ENCODE measurements around the gene IFNGR1.
"Not testable (repeated sequence)": the region's sequence is repeated elsewhere in the genome, so short reads cannot be mapped to it uniquely, and the experiment has no call there.

Gene IFNGR1

GRCh38 chr6:137213331-137213740, 5.8 kb downstream of the IFNGR1 start:
- no peak for DNase-seq (ENCODE audit: low spot score)

GRCh38 chr6:137211910-137212309, 7.3 kb downstream of the IFNGR1 start:
- DNase-seq (ENCODE audit: low spot score), result no peak

- no peak for DNase-seq (ENCODE audit: low spot score)
These were observed 8.3 kb downstream of the IFNGR1 start for GRCh38 chr6:137210903-137211302.

GRCh38 chr6:137208279-137208678, 10.9 kb downstream of the IFNGR1 start:
- no peak for DNase-seq (ENCODE audit: low spot score)

GRCh38 chr6:137207457-137207856, 11.7 kb downstream of the IFNGR1 start:
- DNase-seq (ENCODE audit: low spot score), result not testable (repeated sequence)

- no peak for DNase-seq (ENCODE audit: low spot score)
These were observed 12.6 kb downstream of the IFNGR1 start for GRCh38 chr6:137206577-137206976.

- DNase-seq (ENCODE audit: low spot score), result no peak
These were observed 15.9 kb downstream of the IFNGR1 start for GRCh38 chr6:137203256-137203655.

- no peak for DNase-seq (ENCODE audit: low spot score)
These were observed 17.1 kb downstream of the IFNGR1 start for GRCh38 chr6:137202078-137202477.

GRCh38 chr6:137201006-137201405, 18.2 kb downstream of the IFNGR1 start:
- no peak for DNase-seq (ENCODE audit: low spot score)

GRCh38 chr6:137200288-137200687, 18.9 kb downstream of the IFNGR1 start:
- no peak for DNase-seq (ENCODE audit: low spot score)

GRCh38 chr6:137197684-137198645, 21.2 kb downstream of the IFNGR1 start:
- DNase-seq (ENCODE audit: low spot score), result no peak

- no peak for DNase-seq (ENCODE audit: low spot score)
These were observed 25.7 kb downstream of the IFNGR1 start for GRCh38 chr6:137193256-137194070.

GRCh38 chr6:137192821-137193220, 26.4 kb downstream of the IFNGR1 start:
- DNase-seq (ENCODE audit: low spot score), result no peak

GRCh38 chr6:137191670-137192069, 27.5 kb downstream of the IFNGR1 start:
- DNase-seq (ENCODE audit: low spot score), result no peak

GRCh38 chr6:137191236-137191635, 27.9 kb downstream of the IFNGR1 start:
- DNase-seq (ENCODE audit: low spot score), result no peak

GRCh38 chr6:137190583-137191094, 28.5 kb downstream of the IFNGR1 start:
- no peak for DNase-seq (ENCODE audit: low spot score)

- DNase-seq (ENCODE audit: low spot score), result no peak
These were observed 30.3 kb downstream of the IFNGR1 start for GRCh38 chr6:137188855-137189254.

- DNase-seq (ENCODE audit: low spot score), result no peak
These were observed 33.9 kb downstream of the IFNGR1 start for GRCh38 chr6:137185290-137185689.

- no peak for DNase-seq (ENCODE audit: low spot score)
These were observed 36.5 kb downstream of the IFNGR1 start for GRCh38 chr6:137182654-137183073.

- no peak for DNase-seq (ENCODE audit: low spot score)
These were observed 37.1 kb downstream of the IFNGR1 start for GRCh38 chr6:137181891-137182653.

- no peak for DNase-seq (ENCODE audit: low spot score)
These were observed 41.6 kb downstream of the IFNGR1 start for GRCh38 chr6:137177611-137178010.

GRCh38 chr6:137176729-137177128, 42.5 kb downstream of the IFNGR1 start:
- DNase-seq (ENCODE audit: low spot score), result no peak

All from HuH-7 (cell line).